DND-41 (cell line): Measurements from ENCODE around the gene ADCY9.

Source experiments
- EZH2 ChIP-seq: IDR thresholded peaks from 3 replicates; pipeline ENCODE4 v1.6.1; 2012; ENCODE audit warnings: borderline replicate concordance, low read depth, mild to moderate bottlenecking, moderate library complexity, low read length, inconsistent platforms; ENCODE audit not compliant: severe bottlenecking
- TF ChIP-seq, protein P1 (sequence below): IDR thresholded peaks from 2 replicates; pipeline ENCODE4 v1.5.1; 2012; ENCODE audit warnings: borderline replicate concordance, low read length, moderate library complexity, mild to moderate bottlenecking; ENCODE audit not compliant: poor library complexity, severe bottlenecking; ENCODE audit errors: extremely low read depth

DNA sequence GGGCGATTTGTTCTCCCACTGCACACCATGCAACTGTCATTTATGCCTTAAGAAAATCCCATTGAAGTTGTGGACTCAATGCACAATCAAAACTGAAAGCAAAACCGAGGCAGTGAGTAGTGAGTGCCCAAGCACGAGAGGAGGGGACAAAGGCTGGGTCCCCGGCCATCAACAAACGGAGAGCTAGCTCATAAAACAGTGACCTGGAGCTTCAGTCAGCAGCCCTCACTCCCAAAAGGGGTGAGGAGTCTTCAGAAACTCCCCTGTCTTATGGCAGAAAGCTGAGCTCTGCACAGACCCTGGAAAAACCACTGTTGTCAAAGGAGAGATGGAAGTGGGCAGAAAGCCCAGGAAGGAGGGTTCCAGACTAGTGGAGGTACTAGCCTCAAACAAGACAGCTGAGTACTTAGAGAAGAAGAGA, 96.9 kb downstream of the ADCY9 start:
- TF ChIP-seq, protein P1, sequence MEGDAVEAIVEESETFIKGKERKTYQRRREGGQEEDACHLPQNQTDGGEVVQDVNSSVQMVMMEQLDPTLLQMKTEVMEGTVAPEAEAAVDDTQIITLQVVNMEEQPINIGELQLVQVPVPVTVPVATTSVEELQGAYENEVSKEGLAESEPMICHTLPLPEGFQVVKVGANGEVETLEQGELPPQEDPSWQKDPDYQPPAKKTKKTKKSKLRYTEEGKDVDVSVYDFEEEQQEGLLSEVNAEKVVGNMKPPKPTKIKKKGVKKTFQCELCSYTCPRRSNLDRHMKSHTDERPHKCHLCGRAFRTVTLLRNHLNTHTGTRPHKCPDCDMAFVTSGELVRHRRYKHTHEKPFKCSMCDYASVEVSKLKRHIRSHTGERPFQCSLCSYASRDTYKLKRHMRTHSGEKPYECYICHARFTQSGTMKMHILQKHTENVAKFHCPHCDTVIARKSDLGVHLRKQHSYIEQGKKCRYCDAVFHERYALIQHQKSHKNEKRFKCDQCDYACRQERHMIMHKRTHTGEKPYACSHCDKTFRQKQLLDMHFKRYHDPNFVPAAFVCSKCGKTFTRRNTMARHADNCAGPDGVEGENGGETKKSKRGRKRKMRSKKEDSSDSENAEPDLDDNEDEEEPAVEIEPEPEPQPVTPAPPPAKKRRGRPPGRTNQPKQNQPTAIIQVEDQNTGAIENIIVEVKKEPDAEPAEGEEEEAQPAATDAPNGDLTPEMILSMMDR: no peak
- no peak for TF ChIP-seq EZH2
